ENCODE measurements around the gene SRL.

- peak in 1 of 4 donors; percentile 11 for TF ChIP-seq CTCF (IDR thresholded peaks at IDR 0.05)
- TF ChIP-seq POLR2A (IDR thresholded peaks at IDR 0.05), result peak; percentile 87
These were observed 58.4 kb downstream of the SRL start for GRCh38 chr16:4183237-4184037.
